NCI-H526 treated with DMSO at 0.1 percent for 48 hours (cell line): ENCODE data around the gene PSG3.
"Not testable (repeated sequence)": the region's sequence is repeated elsewhere in the genome, so short reads cannot be mapped to it uniquely, and the experiment has no call there.

ENCODE experiments used
- DNase-seq: peaks from one replicate; lab custom pipeline; 2025; lab: John Stamatoyannopoulos, UW

The PSG3 gene

GRCh38 chr19:42695811-42696503, 44.3 kb downstream of the PSG3 start:
- DNase-seq: no peak

- peak; percentile 31 for DNase-seq
Observed at GRCh38 chr19:42693760-42694350, 46.4 kb downstream of the PSG3 start.

- no peak for DNase-seq
Observed at GRCh38 chr19:42683917-42684513, 56.3 kb downstream of the PSG3 start.

GRCh38 chr19:42676326-42676725, 64.0 kb downstream of the PSG3 start:
- not testable (repeated sequence) for DNase-seq

GRCh38 chr19:42674549-42674948, 65.7 kb downstream of the PSG3 start:
- not testable (repeated sequence) for DNase-seq
